GM12878 (cell line): Measurements from ENCODE around the gene TMOD2. TPM values are rescaled to one million over a fixed set of nuclear protein-coding genes. Genes with fewer than 3 reads are reported as not detected.

Experiments used
- ATAC-seq: fragments of 200-7000 bp; cut with Tn5 transposase; 3 replicates; pipeline ENCODE4 v1.9.1; 2020; ENCODE audit warnings: mild to moderate bottlenecking, moderate library complexity
- BruUV-seq: library from RNA; stranded (reverse); fragments of 400-500 nt; replicated peaks from 2 replicates; lab custom pipeline; 2021; lab: Mats Ljungman, UMichigan
- CTCF ChIA-PET: fragments of 300-600 bp; sonication (Branson Sonifier 250); formaldehyde crosslinking; extraction: SDS; loops from one replicate; lab custom pipeline; 2021; ENCODE audit warnings: inconsistent platforms; lab: Yijun Ruan, JAX
- POLR2A ChIA-PET: fragments of 350-600 bp; formaldehyde crosslinking; extraction: SDS; loops from one replicate; lab custom pipeline; 2021; ENCODE audit warnings: inconsistent platforms; lab: Charles Lee
- RAD21 ChIA-PET: fragments of 300-600 bp; sonication (Branson Sonifier 250); formaldehyde crosslinking; loops from one replicate; lab custom pipeline; 2023; ENCODE audit warnings: antibody characterized with exemption; ENCODE audit not compliant: unreplicated experiment; lab: Charles Lee
- SMC1A ChIA-PET: fragments of 300-600 bp; sonication (Branson Sonifier 250); formaldehyde crosslinking; loops from one replicate; lab custom pipeline; 2023; ENCODE audit not compliant: unreplicated experiment, uncharacterized antibody; lab: Charles Lee
- DNase-seq: peaks from one replicate; pipeline ENCODE4 v3.0.0-alpha.2; 2011; ENCODE audit warnings: low read depth, low spot score
- FAIRE-seq: peaks from 3 replicates; lab custom pipeline; 2011; peaks lifted over from hg19 to GRCh38; lab: Jason Lieb, UNC
- H2AFZ ChIP-seq: 2 replicates; pipeline ENCODE4 v1.6.0; 2011; ENCODE audit warnings: low read depth, low read length, control low read depth; ENCODE audit not compliant: control insufficient read depth
- H3K27ac ChIP-seq: 2 replicates; pipeline ENCODE4 v1.5.1; 2011; ENCODE audit warnings: control low read depth; ENCODE audit not compliant: control insufficient read depth, insufficient read depth
- H3K27me3 ChIP-seq, 2 experiments: replicated peaks in 1 of 2; 2 replicates each; pipeline versions ENCODE4 v1.6.0 to v1.6.1; 2011; ENCODE audit warnings: low read length in 1 of 2; ENCODE audit not compliant: control insufficient read depth in 2 of 2, insufficient read depth in 2 of 2
- H3K36me3 ChIP-seq, 2 experiments: 2 replicates each; pipeline ENCODE4 v1.5.1; 2011; ENCODE audit warnings: low read length in 1 of 2; ENCODE audit not compliant: control insufficient read depth in 2 of 2, insufficient read depth in 2 of 2
- H3K4me1 ChIP-seq: 2 replicates; pipeline ENCODE4 v1.6.1; 2011; ENCODE audit warnings: mild to moderate bottlenecking, low read length, moderate library complexity, mixed read lengths; ENCODE audit not compliant: control insufficient read depth, insufficient read depth
- H3K4me2 ChIP-seq: 2 replicates; pipeline ENCODE4 v1.6.0; 2011; ENCODE audit warnings: control low read depth; ENCODE audit not compliant: control insufficient read depth, insufficient read depth
- H3K4me3 ChIP-seq: fragments of 200-600 bp; sonication (generic); 2 replicates; pipeline ENCODE4 v1.5.1; 2016
- H3K79me2 ChIP-seq: 2 replicates; pipeline ENCODE4 v1.6.0; 2011; ENCODE audit warnings: low read length; ENCODE audit not compliant: control insufficient read depth, insufficient read depth
- H3K9ac ChIP-seq: 2 replicates; pipeline ENCODE4 v1.8.0; 2011; ENCODE audit warnings: low read length, control low read depth, mixed read lengths; ENCODE audit not compliant: control insufficient read depth, insufficient read depth
- H3K9me3 ChIP-seq: replicated peaks from 3 replicates; pipeline ENCODE4 v1.5.1; 2011; ENCODE audit warnings: mild to moderate bottlenecking, low read length; ENCODE audit not compliant: control insufficient read depth, insufficient read depth
- H4K20me1 ChIP-seq: 2 replicates; pipeline ENCODE4 v1.6.0; 2011; ENCODE audit not compliant: control insufficient read depth, insufficient read depth
- BACH1 ChIP-seq: fragments of 450-650 bp; IDR thresholded peaks from 2 replicates; pipeline ENCODE4 v1.6.1; 2017; ENCODE audit warnings: mild to moderate bottlenecking, borderline replicate concordance
- BHLHE40 ChIP-seq, 2 experiments: fragments of 450-650 bp in 1 of 2; IDR thresholded peaks; 2 replicates each; pipeline ENCODE4 v1.6.1; 2011 to 2017; ENCODE audit warnings: low read depth in 2 of 2, borderline replicate concordance in 1 of 2, improper control_type of control experiment in 1 of 2, low read length in 1 of 2, mild to moderate bottlenecking in 1 of 2
- JUNB ChIP-seq: IDR thresholded peaks from 2 replicates; pipeline ENCODE4 v1.6.1; 2016; ENCODE audit warnings: antibody characterized with exemption, mild to moderate bottlenecking
- KLF5 ChIP-seq: fragments of 450-650 bp; IDR thresholded peaks from 2 replicates; pipeline ENCODE4 v1.6.1; 2014; ENCODE audit warnings: mild to moderate bottlenecking; ENCODE audit not compliant: partially characterized antibody
- MEF2B ChIP-seq: fragments of 450-650 bp; IDR thresholded peaks from 2 replicates; pipeline ENCODE4 v1.6.1; 2018; ENCODE audit warnings: mild to moderate bottlenecking, moderate library complexity; ENCODE audit not compliant: partially characterized antibody, poor library complexity, severe bottlenecking
- NFIC ChIP-seq: IDR thresholded peaks from 2 replicates; pipeline ENCODE4 v1.6.1; 2012; ENCODE audit warnings: low read depth, mild to moderate bottlenecking, inconsistent platforms, low read length, moderate library complexity
- SMAD1 ChIP-seq: fragments of 450-650 bp; IDR thresholded peaks from 2 replicates; pipeline ENCODE4 v1.6.1; 2018; ENCODE audit warnings: mild to moderate bottlenecking, low read depth; ENCODE audit not compliant: partially characterized antibody
- SRF ChIP-seq, 2 experiments: IDR thresholded peaks; 2 replicates each; pipeline ENCODE4 v1.6.1; 2011; ENCODE audit warnings: low read depth in 2 of 2, low read length in 2 of 2, mild to moderate bottlenecking in 1 of 2, moderate library complexity in 1 of 2
- TARDBP ChIP-seq: IDR thresholded peaks from 2 replicates; pipeline ENCODE4 v1.6.1; 2016; ENCODE audit warnings: borderline replicate concordance
- ZNF24 ChIP-seq: fragments of 450-650 bp; IDR thresholded peaks from 2 replicates; pipeline ENCODE4 v1.6.1; 2017; ENCODE audit warnings: antibody characterized with exemption, mild to moderate bottlenecking
- WGBS: methylation state at CpG from one replicate; pipeline ENCODE4 v1.1.6; 2016; ENCODE audit warnings: low lambda C conversion rate; ENCODE audit not compliant: insufficient replicate concordance, insufficient coverage; ENCODE audit errors: missing lambda C conversion rate; 5-methylcytosine and 5-hydroxymethylcytosine counted together
- in situ Hi-C: fragments of 300-500 bp; cut with MboI; formaldehyde crosslinking; loops from 9 replicates; pipeline ENCODE4 v1.14.3; 2018; ENCODE audit warnings: mixed read lengths
- intact Hi-C: fragments of 100-400 bp; cut with micrococcal nuclease; formaldehyde crosslinking; loops from one replicate; pipeline ENCODE4 v1.14.2; 2022; ENCODE audit not compliant: unreplicated experiment
- polyA plus RNA-seq, 11 experiments: library from polyadenylated mRNA; depleted of rRNA in 4 of 11; unstranded in 6 of 11; stranded (reverse) in 5 of 11; fragments of >200 nt; fragmentation: Nextera tagmentation in 4 of 11; fragmentation: Illumina TruSeq in 1 of 11; extraction: Ambion mirVana in 4 of 11; extraction: Trizol in 1 of 11; gene quantifications; 1 replicate in 1 of 11; 2 replicates in 10 of 11; pipeline versions ENCODE4 v1.2.1 to v1.2.3, GENCODE V29; 2011 to 2016; ENCODE audit warnings: inconsistent platforms in 2 of 11, missing spikeins in 2 of 11, low read depth in 1 of 11
- total RNA-seq, 4 experiments: library from RNA; depleted of rRNA in 3 of 4; stranded (reverse); fragments of >200 nt in 3 of 4; fragmentation: Illumina TruSeq in 1 of 4; extraction: Trizol in 1 of 4; gene quantifications; 2 replicates each; pipeline versions ENCODE4 v1.2.1 to v1.2.3, GENCODE V29; 2013 to 2021
- TF ChIP-seq, protein P1 (sequence below): fragments of 450-650 bp; IDR thresholded peaks from 2 replicates; pipeline ENCODE4 v1.6.1; 2016; ENCODE audit warnings: mild to moderate bottlenecking, moderate library complexity, borderline replicate concordance
- TF ChIP-seq, protein P2 (sequence below): fragments of 450-650 bp; IDR thresholded peaks from 2 replicates; pipeline ENCODE4 v1.6.1; 2018; ENCODE audit warnings: mild to moderate bottlenecking, low read depth, moderate library complexity; ENCODE audit not compliant: partially characterized antibody
- TF ChIP-seq, protein P3 (sequence below): fragments of 450-650 bp; IDR thresholded peaks from 2 replicates; pipeline ENCODE4 v1.6.1; 2018; ENCODE audit warnings: borderline replicate concordance, mild to moderate bottlenecking; ENCODE audit not compliant: partially characterized antibody
- TF ChIP-seq, protein P4 (sequence below): fragments of 450-650 bp; IDR thresholded peaks from 2 replicates; pipeline ENCODE4 v1.6.1; 2014; ENCODE audit warnings: mild to moderate bottlenecking

The TMOD2 gene
- total and polyA plus RNA-seq, 10 of the 15 experiments (the other 5 are each of a cell fraction or from before 2014, with no cell fraction given) = 0.61 to 15.2 (median 6.3) TPM

DNA sequence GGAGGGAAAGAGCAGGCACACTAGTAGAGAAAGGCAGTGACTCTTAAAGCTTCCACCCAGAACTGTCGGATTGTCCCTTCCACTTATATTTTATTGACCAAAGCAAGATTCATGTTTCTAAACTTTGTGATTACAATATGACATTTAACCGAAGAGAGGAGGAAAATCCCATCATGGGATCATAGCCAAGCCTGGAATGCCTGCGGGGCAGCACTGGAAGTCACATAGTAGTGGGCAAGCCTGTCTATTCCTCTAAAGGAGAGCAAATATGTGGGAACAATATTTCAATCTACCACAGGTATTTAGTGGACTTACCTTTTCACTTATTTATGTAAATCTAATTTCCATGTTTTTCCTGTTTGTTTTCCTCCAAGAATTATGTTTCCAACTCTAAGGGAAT is 74.3 kb downstream of the TMOD2 start:
- RAD21 ChIA-PET = no interaction called here
- SMC1A ChIA-PET = interaction anchor here (0.6 to 0.9 kb wide), 2 partner anchors 13 to 49 kb away, joined by 3 to 4 read pairs; no protein-coding TSS in a partner anchor
- no TSS peak for BruUV-seq
- Histone ChIP-seq H3K27me3 (no peaks in the 10 kb centered on the region), H3K79me2 (peaks cover 13% of the 10 kb centered on the region), H3K4me3 (no peak overlapping the region), H3K9me3 (peaks cover 3% of the 10 kb centered on the region; the same call in 2 of the 3 replicates), H3K27ac (no peak overlapping the region), H4K20me1 (no peaks in the 10 kb centered on the region), H3K9ac (no peak overlapping the region), H3K4me1 (no peaks in the 10 kb centered on the region), H3K36me3 (no peaks in the 10 kb centered on the region), H3K4me2 (no peak overlapping the region), H2AFZ (no peak overlapping the region)
- no peak for FAIRE-seq
- intact Hi-C loops = no loop called here
- POLR2A ChIA-PET = no interaction called here
- 79% methylated on average over 3 of the region's 3 CpGs for WGBS
- CTCF ChIA-PET = interaction anchor here (0.5 to 1.6 kb wide), 4 partner anchors 10 to 63 kb away, joined by 3 to 4 read pairs (median 4); no protein-coding TSS in a partner anchor
- in situ Hi-C loops = no loop called here
- no peak for ATAC-seq
- no peak for DNase-seq
- TF ChIP-seq, protein P1, sequence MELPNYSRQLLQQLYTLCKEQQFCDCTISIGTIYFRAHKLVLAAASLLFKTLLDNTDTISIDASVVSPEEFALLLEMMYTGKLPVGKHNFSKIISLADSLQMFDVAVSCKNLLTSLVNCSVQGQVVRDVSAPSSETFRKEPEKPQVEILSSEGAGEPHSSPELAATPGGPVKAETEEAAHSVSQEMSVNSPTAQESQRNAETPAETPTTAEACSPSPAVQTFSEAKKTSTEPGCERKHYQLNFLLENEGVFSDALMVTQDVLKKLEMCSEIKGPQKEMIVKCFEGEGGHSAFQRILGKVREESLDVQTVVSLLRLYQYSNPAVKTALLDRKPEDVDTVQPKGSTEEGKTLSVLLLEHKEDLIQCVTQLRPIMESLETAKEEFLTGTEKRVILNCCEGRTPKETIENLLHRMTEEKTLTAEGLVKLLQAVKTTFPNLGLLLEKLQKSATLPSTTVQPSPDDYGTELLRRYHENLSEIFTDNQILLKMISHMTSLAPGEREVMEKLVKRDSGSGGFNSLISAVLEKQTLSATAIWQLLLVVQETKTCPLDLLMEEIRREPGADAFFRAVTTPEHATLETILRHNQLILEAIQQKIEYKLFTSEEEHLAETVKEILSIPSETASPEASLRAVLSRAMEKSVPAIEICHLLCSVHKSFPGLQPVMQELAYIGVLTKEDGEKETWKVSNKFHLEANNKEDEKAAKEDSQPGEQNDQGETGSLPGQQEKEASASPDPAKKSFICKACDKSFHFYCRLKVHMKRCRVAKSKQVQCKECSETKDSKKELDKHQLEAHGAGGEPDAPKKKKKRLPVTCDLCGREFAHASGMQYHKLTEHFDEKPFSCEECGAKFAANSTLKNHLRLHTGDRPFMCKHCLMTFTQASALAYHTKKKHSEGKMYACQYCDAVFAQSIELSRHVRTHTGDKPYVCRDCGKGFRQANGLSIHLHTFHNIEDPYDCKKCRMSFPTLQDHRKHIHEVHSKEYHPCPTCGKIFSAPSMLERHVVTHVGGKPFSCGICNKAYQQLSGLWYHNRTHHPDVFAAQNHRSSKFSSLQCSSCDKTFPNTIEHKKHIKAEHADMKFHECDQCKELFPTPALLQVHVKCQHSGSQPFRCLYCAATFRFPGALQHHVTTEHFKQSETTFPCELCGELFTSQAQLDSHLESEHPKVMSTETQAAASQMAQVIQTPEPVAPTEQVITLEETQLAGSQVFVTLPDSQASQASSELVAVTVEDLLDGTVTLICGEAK = no peak
- TF ChIP-seq, protein P2, sequence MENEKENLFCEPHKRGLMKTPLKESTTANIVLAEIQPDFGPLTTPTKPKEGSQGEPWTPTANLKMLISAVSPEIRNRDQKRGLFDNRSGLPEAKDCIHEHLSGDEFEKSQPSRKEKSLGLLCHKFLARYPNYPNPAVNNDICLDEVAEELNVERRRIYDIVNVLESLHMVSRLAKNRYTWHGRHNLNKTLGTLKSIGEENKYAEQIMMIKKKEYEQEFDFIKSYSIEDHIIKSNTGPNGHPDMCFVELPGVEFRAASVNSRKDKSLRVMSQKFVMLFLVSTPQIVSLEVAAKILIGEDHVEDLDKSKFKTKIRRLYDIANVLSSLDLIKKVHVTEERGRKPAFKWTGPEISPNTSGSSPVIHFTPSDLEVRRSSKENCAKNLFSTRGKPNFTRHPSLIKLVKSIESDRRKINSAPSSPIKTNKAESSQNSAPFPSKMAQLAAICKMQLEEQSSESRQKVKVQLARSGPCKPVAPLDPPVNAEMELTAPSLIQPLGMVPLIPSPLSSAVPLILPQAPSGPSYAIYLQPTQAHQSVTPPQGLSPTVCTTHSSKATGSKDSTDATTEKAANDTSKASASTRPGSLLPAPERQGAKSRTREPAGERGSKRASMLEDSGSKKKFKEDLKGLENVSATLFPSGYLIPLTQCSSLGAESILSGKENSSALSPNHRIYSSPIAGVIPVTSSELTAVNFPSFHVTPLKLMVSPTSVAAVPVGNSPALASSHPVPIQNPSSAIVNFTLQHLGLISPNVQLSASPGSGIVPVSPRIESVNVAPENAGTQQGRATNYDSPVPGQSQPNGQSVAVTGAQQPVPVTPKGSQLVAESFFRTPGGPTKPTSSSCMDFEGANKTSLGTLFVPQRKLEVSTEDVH = no peak
- TF ChIP-seq JUNB (no peak), BHLHE40 (IDR thresholded peaks at IDR 0.05; ENCODE audit: borderline replicate concordance in 1 of 2, low read depth in 2 of 2, low read length in 1 of 2) (no peak), BACH1 (no peak), MEF2B (no peak), KLF5 (no peak), TARDBP (no peak), SRF (IDR thresholded peaks at IDR 0.05; ENCODE audit: low read depth in 2 of 2, low read length in 2 of 2) (no peak), NFIC (no peak), SMAD1 (no peak), ZNF24 (no peak)
- TF ChIP-seq, protein P3, sequence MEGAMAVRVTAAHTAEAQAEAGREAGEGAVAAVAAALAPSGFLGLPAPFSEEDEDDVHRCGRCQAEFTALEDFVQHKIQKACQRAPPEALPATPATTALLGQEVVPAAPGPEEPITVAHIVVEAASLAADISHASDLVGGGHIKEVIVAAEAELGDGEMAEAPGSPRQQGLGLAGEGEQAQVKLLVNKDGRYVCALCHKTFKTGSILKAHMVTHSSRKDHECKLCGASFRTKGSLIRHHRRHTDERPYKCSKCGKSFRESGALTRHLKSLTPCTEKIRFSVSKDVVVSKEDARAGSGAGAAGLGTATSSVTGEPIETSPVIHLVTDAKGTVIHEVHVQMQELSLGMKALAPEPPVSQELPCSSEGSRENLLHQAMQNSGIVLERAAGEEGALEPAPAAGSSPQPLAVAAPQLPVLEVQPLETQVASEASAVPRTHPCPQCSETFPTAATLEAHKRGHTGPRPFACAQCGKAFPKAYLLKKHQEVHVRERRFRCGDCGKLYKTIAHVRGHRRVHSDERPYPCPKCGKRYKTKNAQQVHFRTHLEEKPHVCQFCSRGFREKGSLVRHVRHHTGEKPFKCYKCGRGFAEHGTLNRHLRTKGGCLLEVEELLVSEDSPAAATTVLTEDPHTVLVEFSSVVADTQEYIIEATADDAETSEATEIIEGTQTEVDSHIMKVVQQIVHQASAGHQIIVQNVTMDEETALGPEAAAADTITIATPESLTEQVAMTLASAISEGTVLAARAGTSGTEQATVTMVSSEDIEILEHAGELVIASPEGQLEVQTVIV = no peak
- TF ChIP-seq, protein P4, sequence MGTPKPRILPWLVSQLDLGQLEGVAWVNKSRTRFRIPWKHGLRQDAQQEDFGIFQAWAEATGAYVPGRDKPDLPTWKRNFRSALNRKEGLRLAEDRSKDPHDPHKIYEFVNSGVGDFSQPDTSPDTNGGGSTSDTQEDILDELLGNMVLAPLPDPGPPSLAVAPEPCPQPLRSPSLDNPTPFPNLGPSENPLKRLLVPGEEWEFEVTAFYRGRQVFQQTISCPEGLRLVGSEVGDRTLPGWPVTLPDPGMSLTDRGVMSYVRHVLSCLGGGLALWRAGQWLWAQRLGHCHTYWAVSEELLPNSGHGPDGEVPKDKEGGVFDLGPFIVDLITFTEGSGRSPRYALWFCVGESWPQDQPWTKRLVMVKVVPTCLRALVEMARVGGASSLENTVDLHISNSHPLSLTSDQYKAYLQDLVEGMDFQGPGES = no peak
